Mesenteric fat pad (tissue), 1 donor: ENCODE data around the gene CDK5RAP1. TPM values are rescaled to one million over a fixed set of nuclear protein-coding genes. Genes with fewer than 3 reads are reported as not detected.

ENCODE experiments used
- total RNA-seq: library from RNA; stranded (reverse); fragmentation: NEBNext Ultra II Directional; extraction: Animal tissue kit (Norgen Biotek cat#: 25700); gene quantifications from one replicate; pipeline ENCODE4 v1.2.1, GENCODE V29; 2021
- donor health status: DM: yes; HTN: yes; CAD: no.

Gene CDK5RAP1
- total RNA-seq, 1 donor from 2014 or later, result 25.9 TPM

Other genes starting within 250 kb of the CDK5RAP1 start
- gene BPIFA2, start 233.4 kb downstream of the CDK5RAP1 start, total RNA-seq, result not detected
- gene BPIFA3, start 184.2 kb downstream of the CDK5RAP1 start, total RNA-seq, result not detected
- gene BPIFA1, start 165.5 kb downstream of the CDK5RAP1 start, total RNA-seq, result not detected
- not detected for gene BPIFB1, start 118.3 kb downstream of the CDK5RAP1 start, total RNA-seq
- 22.1 TPM for gene SNTA1, start 42.2 kb upstream of the CDK5RAP1 start, total RNA-seq
- gene CBFA2T2, start 88.6 kb upstream of the CDK5RAP1 start, total RNA-seq, result 10.5 TPM